ENCODE results near the gene IL4R.
"Not testable (repeated sequence)": the region's sequence is repeated elsewhere in the genome, so short reads cannot be mapped to it uniquely, and the experiment has no call there.

Gene IL4R

GRCh38 chr16:27404163-27404823 lies 90.5 kb downstream of the IL4R start:
- DNase-seq (ENCODE audit: low spot score) = no peak

GRCh38 chr16:27405546-27406451 lies 92.0 kb downstream of the IL4R start:
- DNase-seq (ENCODE audit: low spot score) = no peak

DNA sequence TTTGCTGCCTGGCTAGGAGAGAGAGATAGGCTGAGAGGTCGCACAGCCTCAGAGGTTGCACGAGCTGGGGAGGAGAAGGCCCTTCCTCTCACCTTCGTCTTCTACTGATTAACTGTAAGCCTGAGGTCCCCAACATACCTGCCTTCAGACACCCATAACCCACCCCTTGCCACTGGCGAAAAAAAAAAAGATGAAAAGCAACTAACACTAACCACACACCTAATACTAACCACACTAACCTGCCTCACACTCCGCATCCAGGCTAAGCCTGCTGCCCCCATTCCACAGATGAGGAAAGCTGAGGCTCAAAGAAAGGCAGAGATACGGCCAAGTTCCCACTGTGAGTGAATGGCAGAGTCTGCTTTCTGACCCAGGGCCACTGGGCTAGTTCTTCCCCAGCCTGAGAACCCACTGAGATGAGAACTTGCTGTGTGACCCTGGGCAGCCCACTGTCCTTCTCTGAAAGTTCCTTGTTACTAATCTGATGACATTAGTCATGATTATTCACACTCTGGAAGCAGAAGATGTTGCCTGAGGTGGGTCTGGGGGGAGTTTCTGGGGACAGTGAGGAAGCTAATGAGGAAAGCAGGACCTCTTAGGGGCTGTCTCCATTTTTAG lies 92.8 kb downstream of the IL4R start:
- no peak for DNase-seq (ENCODE audit: low spot score)

- no peak for DNase-seq (ENCODE audit: low spot score)
Measured at GRCh38 chr16:27407133-27407532, 93.4 kb downstream of the IL4R start.

DNA sequence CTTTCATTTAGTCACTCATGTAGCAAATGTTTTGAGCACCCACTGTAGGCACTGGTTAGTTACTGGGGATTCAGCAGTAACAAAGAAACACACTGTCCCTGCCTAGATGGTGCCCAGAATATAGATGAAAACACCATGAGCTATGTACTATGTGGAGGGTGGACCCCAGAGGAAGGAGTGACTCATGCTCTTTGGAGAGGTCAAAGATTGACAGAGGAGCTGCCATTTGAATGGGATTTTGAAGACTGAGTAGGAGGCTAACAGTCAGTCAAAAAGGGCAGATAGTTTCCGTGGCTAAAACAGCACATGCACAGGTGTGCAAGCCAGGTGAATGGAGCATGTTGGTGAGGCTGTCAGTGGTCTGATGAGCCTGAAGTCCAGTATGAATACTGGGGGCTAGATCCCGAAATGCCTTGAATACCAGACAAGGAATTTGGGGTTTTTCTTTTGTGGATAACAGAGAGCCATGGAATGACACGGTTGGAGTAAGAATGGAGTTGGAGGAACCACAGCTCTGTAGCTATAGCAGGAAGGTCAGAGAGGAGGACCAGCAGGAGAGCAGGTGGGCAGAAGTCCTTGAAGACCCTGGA lies 94.3 kb downstream of the IL4R start:
- DNase-seq (ENCODE audit: low spot score) = no peak

- DNase-seq (ENCODE audit: low spot score) = no peak
Measured at GRCh38 chr16:27408602-27409031, 94.8 kb downstream of the IL4R start.

DNA sequence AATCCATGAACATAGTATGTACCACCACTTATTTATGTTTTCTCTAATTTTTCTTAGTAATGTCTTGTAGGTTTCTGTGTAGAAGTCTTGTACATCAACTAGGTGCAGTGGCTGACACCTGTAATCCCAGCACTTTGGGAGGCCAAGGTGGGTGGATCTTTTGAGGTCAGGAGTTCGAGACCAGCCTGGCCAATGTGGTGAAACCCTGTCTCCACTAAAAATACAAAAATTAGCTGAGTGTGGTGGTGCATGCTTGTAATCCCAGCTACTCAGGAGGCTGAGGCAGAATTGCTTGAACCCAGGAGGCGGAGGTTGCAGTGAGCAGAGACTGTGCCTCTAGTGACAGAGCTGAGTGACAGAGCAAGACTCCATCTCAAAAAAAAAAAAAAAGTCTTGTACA lies 96.2 kb downstream of the IL4R start:
- DNase-seq (ENCODE audit: low spot score) = not testable (repeated sequence)

GRCh38 chr16:27410761-27411160 lies 97.0 kb downstream of the IL4R start:
- DNase-seq (ENCODE audit: low spot score) = no peak

DNA sequence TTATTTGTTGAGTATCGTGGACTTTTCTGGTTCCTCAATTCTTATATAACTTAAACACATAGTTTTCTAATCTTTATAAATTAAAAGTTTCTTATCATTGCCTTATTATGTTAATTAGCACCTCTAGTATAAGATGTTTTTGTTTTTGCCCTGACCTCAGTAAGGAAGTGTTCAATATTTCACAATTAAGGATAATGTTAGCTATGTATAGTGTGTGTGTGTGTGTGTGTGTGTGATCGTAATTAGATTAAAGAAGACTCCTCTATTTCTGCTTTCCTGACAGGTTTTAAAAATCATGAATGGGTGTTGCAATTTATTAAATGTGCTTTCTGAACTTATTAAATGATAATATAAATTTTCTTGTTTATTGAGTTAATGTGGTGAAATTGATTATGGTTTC lies 100.2 kb downstream of the IL4R start:
- no peak for DNase-seq (ENCODE audit: low spot score)
